Mammary epithelial cell (primary cell): Measurements from ENCODE around the gene TMEM50A.
"Not testable (repeated sequence)": the region's sequence is repeated elsewhere in the genome, so short reads cannot be mapped to it uniquely, and the experiment has no call there.

Experiments used
- EZH2 ChIP-seq: IDR thresholded peaks from 2 replicates; pipeline ENCODE4 v1.6.1; 2012; ENCODE audit warnings: low read length, inconsistent platforms, borderline replicate concordance
- TF ChIP-seq, protein P1 (sequence below), 2 donors: IDR thresholded peaks in 1 of 2; conservative IDR thresholded peaks in 1 of 2; 2 replicates each; pipeline ENCODE4 v1.5.1; 2011 to 2012; ENCODE audit warnings: inconsistent platforms in 2 of 2, low read length in 2 of 2, mild to moderate bottlenecking in 2 of 2, control low read depth in 1 of 2, low read depth in 1 of 2; ENCODE audit not compliant: insufficient read depth in 1 of 2; ENCODE audit errors: extremely low read depth in 1 of 2

DNA sequence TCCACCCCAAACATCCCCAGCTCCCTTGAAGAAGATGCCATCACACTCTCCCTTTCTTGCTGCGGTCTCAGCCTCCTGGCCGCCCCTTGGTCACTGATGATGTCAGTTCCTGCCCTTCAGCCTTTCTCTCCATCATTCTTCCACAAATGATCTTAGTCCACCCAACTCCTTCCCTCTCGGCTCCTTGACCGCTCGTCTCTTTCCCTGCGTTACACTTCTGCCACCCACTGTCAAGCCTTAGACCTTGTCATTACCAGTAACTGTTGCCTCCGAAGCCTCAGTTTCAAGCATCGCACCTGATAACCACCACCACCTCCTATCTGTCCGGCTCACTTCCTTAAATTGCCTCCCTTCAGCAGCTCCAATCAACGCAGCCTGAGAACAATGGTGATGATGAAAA is 59.4 kb downstream of the TMEM50A start:
- TF ChIP-seq, protein P1, sequence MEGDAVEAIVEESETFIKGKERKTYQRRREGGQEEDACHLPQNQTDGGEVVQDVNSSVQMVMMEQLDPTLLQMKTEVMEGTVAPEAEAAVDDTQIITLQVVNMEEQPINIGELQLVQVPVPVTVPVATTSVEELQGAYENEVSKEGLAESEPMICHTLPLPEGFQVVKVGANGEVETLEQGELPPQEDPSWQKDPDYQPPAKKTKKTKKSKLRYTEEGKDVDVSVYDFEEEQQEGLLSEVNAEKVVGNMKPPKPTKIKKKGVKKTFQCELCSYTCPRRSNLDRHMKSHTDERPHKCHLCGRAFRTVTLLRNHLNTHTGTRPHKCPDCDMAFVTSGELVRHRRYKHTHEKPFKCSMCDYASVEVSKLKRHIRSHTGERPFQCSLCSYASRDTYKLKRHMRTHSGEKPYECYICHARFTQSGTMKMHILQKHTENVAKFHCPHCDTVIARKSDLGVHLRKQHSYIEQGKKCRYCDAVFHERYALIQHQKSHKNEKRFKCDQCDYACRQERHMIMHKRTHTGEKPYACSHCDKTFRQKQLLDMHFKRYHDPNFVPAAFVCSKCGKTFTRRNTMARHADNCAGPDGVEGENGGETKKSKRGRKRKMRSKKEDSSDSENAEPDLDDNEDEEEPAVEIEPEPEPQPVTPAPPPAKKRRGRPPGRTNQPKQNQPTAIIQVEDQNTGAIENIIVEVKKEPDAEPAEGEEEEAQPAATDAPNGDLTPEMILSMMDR (conservative IDR thresholded peaks at IDR 0.05 in 1 of 2, IDR thresholded peaks at IDR 0.05 in 1 of 2; ENCODE audit: extremely low read depth in 1 of 2, insufficient read depth in 1 of 2, low read depth in 1 of 2, low read length in 2 of 2), result not testable (repeated sequence)
- not testable (repeated sequence) for TF ChIP-seq EZH2
